HG02852 (cell line): ENCODE measurements around the gene ZDHHC17.

ENCODE experiments used
- ATAC-seq: cut with Tn5 transposase; IDR thresholded peaks from one replicate; pipeline ENCODE4 v1.9.1; 2021; ENCODE audit warnings: mild to moderate bottlenecking, moderate library complexity; ENCODE audit not compliant: unreplicated experiment

Gene ZDHHC17

DNA sequence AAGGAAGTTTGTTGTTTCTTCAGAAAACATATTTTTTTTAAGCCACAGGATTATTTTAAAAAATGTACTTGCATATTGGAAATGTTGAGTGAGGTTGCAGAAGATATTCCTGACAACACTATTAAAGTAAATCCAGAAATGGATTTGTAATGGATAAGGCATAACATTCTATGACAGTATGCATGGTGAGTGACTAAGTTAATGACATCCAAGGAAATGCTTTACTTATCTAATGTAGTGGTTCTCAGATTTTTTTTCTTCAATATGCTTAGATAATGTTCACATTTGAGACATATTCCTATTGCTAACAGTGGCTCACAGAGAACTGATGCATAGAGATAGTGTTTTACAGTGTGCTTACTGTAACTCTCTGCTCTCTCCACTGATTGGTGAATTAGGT is 49.4 kb downstream of the ZDHHC17 start:
- no peak for ATAC-seq

DNA sequence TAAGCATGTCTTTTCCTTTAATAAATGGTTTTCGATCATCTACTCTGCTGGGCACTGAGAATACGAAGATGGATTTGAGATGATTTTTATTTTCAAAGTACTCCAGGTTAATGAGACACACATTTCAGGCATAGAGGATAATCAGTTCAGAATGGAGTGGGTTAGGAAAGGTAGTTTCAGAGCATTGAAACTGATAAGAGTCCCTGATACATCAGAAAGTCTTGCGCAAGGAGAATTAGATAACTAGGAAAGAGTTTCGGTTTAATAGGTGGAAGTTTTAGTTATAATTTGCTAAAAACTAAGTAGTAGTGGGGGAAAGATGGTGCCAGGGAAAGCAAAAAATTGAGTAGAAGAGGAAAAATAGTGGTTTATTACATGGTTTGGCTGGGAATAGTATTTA is 50.1 kb downstream of the ZDHHC17 start:
- no peak for ATAC-seq

GRCh38 chr12:76820888-76821482 is 57.1 kb downstream of the ZDHHC17 start:
- no peak for ATAC-seq

- ATAC-seq, result no peak
Measured at GRCh38 chr12:76830436-76830835, 66.5 kb downstream of the ZDHHC17 start.

DNA sequence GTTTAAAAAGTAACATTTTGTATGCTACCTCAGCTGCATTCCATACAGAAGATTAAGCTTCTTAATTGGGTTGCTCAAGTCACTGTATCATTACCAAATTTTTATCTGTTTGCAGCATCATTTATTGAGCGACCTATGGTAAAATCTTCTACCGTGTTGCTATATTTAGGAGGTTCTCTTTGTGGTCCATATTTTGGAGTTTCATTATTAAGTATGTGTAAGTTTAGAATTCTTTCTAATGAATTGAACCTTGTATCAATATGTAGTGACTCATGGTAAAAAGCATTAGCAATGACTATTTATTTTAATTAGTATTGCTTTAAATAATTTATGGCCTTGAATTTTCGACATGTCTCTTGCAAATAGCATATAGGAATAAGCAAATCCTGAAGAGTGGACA is 72.7 kb downstream of the ZDHHC17 start:
- no peak for ATAC-seq

- no peak for ATAC-seq
Measured at GRCh38 chr12:76847260-76847659, 83.3 kb downstream of the ZDHHC17 start.

DNA sequence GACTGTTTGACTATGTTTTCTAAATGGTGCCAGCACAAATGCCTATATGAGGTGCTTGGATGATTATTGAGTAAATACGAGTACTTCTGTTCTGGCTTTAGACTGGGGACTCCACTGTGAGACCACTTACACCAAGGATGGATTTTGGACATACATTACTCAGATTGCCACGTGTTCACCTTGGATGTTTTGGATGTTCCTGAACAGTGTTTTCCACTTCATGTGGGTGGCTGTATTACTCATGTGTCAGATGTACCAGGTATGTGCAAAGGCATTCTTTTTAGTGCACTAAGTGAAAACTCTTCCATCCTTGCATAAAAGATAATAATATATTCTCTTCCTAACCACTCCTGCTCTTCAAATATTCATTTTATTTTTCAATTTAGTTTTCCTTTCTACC is 84.2 kb downstream of the ZDHHC17 start:
- no peak for ATAC-seq

DNA sequence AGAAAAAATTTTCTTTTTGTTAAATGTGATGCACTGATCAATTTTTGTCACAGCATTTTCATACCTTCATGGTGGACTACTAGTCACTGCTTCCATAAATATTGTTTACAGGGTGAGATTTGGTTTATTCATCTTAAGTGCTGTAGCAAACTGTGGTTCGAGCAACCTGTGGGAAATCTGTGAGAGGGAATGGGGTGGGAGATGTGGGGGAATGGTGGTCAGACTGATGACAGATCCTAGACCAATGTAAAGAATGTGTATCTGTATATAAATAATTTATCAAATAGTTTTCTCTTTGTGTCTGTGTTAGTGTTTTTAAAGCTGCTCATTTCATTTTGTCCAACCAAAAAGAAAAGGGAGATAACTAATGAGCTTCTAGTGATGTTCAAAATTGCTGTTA is 88.2 kb downstream of the ZDHHC17 start:
- ATAC-seq, result no peak

- ATAC-seq, result no peak
Measured at GRCh38 chr12:76855271-76855670, 91.4 kb downstream of the ZDHHC17 start.

- no peak for ATAC-seq
Measured at GRCh38 chr12:76856018-76856644, 92.2 kb downstream of the ZDHHC17 start.

DNA sequence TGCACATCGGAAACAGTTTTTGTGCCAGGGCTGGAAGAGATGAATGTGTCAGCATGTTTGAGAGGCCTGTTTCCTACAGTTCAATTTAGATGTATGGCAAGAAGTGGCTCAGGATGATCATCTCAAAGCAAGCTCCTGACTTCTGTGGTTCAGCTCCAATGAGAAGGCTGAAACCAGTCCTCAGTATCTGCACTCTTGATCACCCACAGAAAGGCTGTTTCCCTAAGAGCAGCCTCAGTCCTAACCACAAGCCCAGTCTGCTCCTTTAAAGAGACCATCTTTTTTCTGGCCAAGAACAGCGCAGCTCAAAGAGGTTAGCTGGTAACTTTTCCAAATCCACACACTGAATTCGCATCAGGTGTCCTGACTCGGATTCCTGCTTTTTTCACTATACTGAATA is 95.7 kb downstream of the ZDHHC17 start:
- ATAC-seq, result peak; percentile 94

DNA sequence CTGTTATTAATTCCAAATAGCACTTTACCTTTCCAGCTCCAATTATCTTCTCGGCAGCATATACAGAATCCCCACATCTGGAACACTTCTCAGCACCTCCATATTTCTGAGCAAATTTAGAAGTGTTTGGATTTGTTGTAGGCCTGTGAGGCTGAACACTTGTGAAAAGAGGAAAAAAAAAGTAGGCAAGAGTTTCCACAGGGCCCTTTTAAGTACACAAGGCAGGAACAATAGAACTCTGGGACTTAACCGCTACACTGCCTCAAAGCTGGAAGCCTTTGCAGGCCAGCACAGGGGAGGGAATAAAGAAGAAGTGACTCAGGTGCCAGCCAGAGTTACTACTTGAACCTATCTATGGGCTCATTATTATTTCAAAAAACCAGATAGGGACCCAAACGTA is 96.3 kb downstream of the ZDHHC17 start:
- no peak for ATAC-seq

GRCh38 chr12:76863005-76863670 is 99.2 kb downstream of the ZDHHC17 start:
- no peak for ATAC-seq

DNA sequence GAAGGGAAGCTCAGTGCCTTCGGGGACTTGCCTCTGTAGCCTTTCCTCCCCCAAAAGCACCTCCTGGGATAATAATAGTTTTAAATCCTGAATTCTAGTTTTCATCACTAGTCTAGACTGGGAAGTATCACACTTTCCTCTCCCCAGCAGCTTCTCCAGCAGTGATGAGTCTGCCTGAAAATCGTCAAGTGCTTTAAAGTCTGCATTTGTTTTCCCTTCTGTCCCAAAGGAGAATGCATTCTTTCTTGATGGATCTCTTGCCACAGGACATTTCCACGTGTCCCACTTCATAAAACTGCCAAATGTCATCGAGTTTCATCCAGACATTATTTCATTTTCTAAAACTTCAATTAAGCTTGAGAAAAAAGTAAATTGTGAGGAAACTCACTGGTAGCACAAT is 99.9 kb downstream of the ZDHHC17 start:
- no peak for ATAC-seq

DNA sequence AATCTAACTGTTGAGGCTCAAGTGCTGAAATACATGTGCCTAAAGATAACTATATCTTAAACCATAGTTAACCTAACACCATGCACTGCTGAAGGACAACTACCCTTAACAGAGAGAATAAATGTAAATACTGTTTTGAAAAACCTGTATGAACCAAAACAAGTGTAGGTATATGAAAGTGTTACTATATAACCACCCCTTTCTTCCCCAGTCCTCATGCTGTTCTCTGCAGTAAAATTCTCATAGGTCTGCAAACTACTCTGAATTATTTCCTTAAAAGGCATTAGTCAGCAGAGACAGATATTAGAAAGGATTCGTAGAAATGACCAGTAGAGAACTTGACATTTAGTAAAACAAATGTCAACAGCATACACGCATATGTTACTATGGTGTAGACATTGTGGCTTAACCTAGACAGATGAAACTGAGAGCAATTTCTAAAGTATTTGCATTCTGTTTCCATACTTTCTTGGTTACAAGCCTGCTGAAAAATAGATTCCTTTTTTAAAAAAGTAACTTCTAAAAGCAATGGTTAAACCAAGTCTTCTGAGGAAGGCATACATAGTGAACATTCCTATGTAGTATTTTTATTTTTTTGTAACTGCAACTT is 101.0 kb downstream of the ZDHHC17 start:
- ATAC-seq, result peak; percentile 81

GRCh38 chr12:76866151-76866567 is 102.2 kb downstream of the ZDHHC17 start:
- ATAC-seq, result no peak

- peak; percentile 58 for ATAC-seq
Measured at GRCh38 chr12:76866726-76867125, 102.8 kb downstream of the ZDHHC17 start.

DNA sequence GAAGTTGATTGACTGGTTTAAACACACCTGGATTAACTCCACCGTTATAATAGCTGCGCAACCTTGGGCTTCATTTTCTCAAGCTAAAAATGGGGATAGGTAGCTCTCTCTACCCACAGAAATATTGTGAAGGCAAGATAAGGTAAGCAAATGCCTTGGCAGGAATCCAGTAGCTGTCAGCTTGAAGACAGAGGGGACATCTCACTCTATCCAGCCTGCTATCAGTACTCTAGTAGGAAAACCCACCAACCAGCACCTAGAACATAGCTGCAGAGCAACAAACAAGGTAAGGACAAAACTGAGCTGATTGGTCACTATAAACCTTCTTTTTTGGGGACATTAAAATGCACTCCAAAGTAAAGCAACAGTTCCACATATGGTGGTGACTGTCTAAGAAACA is 107.2 kb downstream of the ZDHHC17 start:
- no peak for ATAC-seq

DNA sequence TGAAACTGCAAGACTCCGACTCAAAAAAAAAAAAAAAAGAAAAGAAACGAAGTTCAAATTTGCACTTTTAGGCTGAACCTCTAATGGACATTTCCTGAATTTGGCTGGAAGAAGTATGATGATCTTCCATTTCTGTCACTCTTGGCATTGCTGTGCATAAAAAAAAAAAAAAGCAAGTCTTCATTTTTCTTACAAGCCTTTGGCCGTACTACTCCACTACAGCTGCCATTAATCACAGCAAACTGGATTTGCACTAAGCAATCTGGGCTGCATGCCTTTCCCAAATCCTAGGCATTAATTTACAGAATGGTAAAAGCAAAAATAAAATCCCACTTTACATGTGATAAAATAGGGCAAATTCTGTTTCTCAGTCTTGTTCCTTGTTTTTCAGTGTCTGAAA is 107.8 kb downstream of the ZDHHC17 start:
- ATAC-seq, result no peak

DNA sequence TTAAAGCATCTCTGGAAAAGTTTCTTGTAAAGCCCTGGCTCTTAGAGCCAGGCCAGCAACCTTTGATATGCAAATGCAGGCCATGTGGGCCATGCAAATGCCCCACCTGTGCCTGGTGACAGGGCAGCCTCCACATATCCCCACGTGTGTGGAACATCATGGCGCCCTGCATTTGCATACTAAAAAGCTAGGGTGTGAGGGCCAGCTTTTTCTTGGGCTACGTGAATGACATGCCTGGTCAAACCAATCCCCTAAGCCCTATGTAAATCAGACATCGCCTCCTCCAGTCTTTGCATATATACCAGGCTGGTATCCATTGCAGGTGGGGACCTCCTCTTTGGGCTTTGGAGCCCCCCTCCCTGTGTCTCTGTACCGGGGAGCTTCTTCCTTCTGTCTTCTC is 108.5 kb downstream of the ZDHHC17 start:
- ATAC-seq, result no peak

- no peak for ATAC-seq
Measured at GRCh38 chr12:76874027-76874426, 110.1 kb downstream of the ZDHHC17 start.
